Ureter (tissue), 1 donor: ENCODE results near the gene NGEF. TPM values are rescaled to one million over a fixed set of nuclear protein-coding genes. Genes with fewer than 3 reads are reported as not detected.

Experiments
- DNase-seq: peaks from one replicate; pipeline ENCODE4 v3.0.0-alpha.2; 2020; ENCODE audit warnings: low spot score
- total RNA-seq: library from RNA; stranded (reverse); gene quantifications from one replicate; pipeline ENCODE4 v1.2.4, GENCODE V29; 2023
- donor health status: DM: yes; HTN: yes; CAD: no.

Gene NGEF
- total RNA-seq, 1 donor from 2014 or later = 8.1 TPM

DNA sequence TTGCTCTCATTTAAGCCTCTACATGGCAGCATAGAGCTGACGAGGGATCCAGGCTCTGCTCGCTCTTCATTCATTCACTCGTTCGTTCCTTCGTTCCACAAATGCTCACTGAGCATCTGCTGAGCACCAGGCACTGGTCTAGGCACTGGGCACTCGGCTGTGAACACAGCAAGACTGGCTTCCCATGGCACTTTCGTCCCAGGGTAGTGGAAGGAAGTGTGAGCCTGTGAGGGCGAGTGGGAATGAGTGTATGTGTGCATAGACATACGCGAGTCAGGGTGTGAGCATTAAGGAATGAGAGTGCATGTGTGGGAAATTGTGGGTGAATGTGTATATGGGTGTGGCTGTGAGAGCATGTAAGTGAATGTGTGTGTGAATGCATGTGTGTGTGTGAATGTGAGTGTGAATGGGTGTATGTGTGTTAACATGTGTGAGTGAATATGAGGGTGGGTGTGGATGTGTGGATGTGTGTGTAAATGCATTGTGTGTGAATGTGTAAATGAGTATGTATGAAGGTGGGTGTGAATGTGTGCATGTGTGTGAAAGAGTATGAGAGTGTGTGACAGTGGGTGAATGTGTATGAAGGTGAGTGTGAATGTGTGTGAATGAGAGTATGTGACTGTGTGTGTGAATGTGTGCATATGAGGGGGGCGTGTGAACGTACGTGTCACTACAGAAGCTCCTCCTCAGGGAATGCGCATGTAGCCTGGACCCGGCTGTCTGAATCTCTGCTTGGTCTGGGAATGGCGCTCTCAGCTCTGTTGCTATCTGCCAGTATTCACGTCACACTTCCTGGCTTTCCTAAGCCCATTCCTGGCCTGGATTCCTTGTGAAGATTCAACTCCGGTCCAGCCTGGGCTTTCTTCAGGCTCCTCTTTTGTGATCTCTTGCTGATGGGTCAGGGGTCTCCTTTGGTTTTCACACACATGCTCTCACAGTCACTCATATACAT, 114.2 kb downstream of the NGEF start:
- no peak for DNase-seq

DNA sequence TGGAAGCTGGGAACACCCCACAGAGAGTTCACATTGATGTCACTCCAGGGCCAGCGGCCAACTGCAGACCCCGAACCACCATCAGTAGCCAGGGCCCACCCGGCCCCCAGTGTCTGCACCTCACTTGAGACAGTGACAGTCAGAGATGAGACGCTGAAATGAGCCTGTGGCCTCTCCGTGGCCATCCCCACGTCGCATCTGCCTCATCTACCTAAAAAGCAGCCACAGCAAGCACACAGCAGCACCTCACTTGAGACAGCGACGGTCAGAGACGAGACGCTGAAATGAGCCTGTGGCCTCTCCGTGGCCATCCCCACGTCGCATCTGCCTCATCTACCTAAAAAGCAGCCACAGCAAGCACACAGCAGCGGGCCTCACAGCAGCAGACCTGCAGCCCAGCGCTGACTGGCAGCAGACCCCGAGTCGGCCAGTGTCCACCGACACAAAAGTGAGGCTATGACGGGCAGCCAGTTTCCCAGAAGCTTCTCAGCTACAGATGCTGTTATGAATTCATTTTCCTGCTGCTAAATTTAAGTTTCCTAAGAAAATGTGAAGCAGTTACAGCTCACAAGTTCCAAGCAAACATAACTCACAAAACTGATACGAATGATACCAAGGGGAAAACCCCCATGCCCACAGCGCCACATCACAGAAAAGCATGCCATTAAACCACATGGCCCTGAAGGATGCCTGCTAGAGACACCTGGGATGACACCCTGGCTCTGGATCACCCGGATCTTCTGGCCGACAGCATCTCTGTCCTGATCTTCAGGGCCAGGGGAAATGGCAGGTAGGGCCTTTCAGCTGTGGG, 115.3 kb downstream of the NGEF start:
- DNase-seq = no peak

DNA sequence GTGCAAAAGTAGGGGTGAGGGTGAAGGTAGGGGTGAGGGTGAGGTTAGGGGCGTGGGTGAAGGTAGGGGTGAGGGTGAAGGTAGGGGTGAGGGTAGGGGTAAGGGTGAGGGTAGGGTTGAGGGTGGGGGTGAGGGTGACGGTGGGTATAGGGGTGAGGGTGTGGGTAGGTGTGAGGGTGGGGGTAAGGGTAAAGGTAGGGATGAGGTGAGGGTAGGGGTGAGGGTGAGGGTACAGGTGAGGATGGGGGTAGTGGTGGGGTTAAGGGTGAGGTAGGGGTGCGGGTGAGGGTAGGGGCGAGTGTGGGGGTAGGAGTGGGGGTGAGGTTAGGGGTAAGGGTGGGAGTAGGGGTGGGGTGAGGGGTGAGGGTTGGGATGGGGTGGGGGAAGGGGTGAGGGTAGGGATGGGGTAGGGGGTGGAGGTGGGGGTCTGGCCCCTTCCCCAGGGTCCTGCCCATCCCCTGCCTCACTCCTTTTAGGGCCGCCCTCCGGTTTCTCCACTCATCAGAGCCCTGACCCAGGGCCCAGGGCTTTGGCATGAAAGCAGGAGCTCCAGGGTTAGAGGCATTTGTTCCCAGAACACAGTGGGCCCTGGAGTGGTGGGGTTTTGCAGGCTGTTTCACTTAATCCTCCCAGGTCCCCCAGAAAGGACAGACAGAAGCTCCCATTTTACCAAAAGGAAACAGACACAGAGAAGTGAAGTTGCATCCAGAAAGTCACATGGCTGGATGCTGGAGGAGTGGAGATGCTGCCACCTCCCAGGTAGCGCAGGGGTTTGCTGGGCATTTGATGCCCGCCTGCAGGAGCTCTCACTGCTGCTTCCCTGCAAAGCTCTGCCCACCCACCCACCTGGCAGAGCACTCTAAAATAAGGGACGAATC, 116.1 kb downstream of the NGEF start:
- peak; percentile 38 for DNase-seq

DNA sequence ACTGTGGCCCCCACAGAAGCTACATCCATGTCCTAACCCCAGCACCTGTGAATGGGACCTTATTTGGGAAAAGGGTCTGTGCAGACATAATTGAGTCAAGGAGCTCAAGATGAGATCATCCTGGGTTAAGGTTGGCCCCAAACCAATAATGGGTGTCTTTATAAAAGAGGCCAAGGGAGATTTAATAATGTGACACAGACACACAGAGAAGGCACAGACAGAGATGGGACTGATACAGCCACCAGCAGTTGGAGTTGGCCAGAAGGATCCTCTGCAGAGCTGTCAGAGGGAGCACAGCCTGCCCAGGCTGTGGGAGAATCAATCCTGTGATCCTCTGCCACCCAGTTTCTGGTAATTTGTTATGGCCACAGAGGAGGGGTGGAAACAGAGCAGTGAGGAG, 116.9 kb downstream of the NGEF start:
- no peak for DNase-seq

DNA sequence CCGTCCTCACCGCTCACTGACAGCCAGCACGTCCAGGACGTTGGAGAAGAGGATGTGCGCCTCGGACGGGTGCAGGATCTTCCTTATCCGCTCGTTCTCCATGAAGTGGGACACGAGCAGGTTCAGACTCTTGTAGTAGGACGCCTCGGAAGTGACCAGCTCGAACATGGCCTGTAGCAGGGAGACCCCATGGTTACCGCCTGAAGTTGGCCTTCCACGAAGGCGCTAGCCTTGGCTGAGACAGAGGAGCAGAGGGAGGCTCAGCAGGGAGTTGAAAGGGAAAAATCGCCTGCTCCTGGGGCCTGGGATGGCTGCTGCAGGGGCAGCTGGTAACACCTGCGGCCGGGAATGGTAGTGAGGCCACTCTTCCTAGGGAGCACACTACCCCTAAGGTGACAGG, 118.3 kb downstream of the NGEF start:
- no peak for DNase-seq

DNA sequence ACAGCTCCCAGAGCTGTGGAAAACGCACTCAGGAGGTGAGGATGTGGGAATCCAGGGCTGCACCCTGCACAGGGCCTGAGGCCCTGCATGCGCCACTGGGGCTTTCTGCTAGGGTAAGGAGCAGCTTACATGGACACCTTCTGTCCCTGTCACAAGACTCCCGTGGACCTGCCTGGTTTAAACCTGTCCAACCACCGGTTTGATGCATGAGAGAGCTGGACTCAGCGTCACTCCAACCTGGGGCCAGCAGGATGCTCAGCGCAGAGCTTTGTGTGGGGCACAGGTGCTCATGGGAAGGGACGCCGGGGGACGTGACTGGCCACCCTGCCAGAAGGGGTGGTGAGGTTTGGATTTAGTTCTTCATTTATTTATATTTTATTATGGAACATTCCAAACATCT, 118.8 kb downstream of the NGEF start:
- peak; percentile 36 for DNase-seq

DNA sequence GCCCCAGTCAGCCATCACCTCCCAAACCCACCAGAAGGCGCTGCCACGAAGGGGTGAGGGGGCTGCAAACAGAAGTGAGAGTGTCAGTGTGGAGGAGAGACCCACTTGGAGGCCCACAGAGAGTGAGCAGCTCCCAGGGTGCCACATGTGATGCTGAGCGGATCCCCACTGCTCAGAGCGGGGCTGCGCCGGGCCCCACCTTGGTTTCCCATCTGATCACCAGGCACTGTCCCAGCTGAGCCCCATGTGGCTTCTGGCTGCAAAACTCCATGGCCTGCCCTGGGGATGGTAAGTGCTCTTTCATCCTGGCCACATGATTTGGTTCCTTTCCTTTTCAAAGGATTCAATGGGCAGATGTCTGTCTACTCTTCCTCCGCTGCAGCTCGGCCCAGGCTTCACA, 119.2 kb downstream of the NGEF start:
- no peak for DNase-seq

DNA sequence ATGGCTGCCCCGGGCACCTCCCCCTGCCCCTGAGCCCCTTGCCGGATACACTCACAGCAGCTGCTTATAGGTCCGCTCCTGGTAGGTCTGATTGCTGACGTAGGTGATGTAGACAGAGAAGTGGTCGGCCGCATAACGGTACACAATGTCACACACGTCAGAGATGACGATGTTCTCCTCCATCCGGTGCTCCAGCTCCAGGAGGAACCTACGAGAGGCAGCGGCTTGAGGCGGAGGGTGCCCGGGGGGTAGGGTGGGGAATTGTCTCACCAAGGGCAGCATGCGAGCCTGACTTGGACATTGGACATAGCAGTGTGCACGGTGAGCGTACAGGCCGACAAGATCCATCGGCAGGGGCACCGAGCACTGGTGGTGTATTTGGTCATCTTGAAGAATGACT, 120.2 kb downstream of the NGEF start:
- no peak for DNase-seq

DNA sequence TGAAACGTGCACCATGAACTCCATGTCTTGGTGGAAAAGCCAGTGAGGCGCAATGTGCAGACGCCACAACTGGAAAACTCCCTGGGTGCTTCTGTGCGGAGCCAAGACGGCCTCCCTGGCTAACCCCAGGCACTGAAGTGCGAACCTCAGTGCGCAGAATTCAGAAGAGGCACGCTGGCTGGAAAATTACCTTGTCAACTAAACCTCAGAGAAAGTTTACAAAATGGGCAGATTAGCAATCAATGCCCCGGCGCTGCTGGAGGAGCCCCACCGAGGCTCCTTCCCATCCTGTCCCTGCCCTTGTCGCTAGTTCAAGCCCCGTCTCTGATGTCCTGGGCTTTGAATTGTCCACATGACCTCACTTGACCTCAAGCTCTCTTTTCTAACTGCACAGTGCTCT, 120.8 kb downstream of the NGEF start:
- DNase-seq = no peak

DNA sequence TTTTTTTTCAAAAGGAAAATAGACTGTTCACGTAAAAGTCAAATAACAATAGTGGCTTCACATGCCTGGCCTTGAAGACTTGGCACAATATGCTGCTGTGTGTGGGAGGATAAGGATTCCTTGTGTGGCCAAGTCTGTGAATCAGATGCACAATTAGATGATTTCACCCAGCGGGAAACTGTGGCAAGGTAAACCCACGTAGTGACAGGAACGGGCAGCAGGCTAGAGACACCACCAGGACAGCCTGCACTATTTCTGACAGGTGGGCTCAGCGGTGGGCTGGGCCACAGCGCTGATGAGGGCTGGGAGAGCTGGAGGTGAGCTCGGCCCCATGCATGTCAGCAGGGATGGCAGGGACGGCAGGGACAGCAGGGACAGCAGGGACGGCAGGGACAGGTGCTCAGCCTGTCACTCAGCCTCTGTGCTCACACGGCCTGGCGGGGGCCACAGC, 121.4 kb downstream of the NGEF start:
- no peak for DNase-seq

DNA sequence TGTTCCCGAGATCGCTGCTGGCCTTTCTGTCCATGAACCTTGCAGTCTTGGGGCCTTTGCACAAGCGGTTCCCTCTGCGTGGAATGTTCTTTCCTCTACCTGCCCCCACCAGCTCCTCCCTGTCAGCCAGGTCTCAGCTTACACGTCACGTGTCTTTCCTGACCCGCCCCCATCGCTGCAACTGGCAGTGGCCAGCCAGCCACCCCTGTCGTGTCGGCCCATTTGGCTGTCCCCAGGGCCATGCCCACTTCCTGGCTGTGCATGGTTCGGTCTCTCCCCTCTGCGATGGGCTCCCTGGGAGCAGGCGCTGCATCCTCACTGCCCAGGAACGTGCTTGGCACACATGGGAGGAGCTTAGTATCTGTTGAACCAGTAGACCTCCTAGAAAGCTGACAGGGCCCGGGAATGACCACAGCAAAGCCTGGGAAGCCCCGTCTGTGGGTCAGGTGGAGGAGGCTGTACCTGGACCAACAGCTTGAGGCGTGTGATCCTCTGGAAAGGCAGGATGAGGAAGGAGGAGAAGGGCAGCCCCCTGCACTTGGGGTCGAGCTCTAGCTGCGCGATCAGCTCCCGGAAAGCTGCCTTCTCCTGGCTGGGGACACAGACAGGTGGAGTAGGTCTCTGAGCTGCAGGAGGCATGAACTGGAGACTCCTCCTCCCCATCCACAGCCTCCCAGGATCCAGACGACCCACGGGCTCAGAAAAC, 122.0 kb downstream of the NGEF start:
- peak; percentile 77 for DNase-seq

DNA sequence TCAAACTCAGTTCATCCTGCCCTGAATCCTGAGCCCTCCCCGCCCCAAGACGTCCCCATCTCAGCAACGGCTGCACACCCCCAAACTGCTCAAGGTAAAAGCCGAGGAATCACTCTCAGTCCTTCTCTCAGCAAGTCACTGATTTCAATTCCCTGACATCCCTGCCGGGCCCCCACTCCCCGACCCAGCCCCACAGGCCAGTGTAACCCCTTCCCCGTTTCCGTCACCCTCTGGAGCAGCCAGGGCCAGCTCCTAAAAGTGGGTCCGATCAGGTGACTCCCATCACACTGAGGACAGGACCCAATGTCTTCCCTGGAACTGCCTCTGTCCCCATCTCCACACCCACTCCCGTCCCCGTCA, 122.5 kb downstream of the NGEF start:
- DNase-seq = peak; percentile 37

DNA sequence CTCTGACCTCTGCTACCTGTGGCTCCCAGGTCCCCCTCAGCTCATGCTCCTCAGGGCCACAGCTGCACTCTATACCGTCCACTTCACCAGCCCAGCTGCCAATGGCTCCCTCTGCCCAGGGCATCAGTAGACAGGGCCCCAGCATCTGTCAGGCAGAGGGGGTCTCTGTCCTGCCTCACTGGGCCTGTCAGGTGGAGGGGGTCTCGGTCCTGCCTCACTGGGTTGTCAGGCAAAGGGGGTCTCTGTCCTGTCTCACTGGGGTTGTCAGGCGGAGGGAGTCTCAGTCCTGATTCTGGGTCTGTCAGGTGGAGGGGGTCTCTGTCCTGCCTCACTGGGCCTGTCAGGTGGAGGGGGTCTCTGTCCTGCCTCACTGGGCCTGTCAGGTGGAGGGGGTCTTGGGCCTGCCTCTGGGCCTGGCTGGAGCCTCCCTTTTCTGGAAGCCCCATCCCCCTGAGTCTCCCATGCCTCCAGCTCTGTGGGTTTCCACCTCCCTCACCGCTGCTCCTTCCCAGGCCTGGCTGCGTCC, 123.1 kb downstream of the NGEF start:
- DNase-seq = peak; percentile 40

DNA sequence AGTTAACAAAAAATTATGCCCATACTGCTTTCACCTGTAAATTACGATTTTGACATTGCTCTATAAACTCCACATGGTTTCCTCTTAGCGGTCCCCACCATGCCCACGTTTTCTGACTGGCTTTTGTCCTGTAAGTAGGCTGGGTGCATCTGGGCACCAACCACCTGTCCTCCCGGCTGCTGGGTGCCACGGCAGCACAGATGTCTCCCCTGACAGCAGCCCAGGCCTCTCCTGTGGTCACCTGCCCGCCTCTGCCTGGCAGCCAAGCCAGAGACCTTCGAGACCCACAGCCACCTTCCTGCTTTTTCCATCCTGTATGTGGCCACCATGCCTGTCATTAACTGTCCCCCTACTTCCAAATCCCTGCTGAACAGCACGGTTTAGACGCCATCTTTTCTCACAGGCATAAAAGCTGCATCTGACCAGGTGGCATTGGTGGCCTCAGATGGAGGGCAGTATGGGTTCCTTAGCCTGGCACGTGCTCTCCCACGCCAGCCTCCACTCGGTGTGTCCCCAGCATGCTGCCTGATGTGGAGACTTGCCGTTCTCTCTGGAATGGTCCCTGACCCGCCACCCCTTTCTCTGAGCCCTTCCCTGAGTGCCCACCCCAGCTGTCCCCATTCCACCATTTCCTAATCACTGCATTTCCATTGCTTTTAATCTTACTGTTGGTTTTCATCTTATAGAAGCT, 124.1 kb downstream of the NGEF start:
- DNase-seq = no peak

DNA sequence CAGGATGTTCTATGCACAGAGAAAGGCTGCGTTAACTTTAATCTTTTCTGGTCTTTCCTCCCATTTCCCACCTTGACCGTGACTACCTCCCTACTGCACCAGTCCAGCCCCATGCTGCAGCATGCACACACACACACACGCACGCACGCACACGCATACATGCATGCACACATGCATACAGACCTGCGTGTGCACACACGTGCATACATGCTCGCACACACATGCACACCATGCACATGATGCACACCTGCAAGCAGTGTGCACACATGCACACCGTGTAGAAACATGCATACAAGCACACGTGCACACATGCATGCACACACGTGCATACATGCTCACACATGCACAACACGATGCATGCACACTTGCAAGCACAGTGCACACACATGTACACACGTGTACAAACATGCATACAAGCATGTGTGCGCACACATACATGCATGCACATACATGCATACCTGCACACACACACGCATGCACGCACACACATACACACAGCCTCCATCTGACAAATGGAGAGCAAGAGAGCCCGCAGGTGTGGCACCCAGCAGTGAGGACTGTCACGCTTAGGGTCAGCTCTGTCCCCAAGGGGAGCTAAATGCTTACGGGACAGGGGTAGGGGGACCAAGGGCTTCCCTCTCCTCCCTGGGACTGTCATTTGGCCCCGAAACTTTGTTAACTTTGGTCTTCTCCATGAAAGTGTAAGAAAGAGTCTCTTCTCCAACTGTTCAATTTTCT, 124.8 kb downstream of the NGEF start:
- no peak for DNase-seq

DNA sequence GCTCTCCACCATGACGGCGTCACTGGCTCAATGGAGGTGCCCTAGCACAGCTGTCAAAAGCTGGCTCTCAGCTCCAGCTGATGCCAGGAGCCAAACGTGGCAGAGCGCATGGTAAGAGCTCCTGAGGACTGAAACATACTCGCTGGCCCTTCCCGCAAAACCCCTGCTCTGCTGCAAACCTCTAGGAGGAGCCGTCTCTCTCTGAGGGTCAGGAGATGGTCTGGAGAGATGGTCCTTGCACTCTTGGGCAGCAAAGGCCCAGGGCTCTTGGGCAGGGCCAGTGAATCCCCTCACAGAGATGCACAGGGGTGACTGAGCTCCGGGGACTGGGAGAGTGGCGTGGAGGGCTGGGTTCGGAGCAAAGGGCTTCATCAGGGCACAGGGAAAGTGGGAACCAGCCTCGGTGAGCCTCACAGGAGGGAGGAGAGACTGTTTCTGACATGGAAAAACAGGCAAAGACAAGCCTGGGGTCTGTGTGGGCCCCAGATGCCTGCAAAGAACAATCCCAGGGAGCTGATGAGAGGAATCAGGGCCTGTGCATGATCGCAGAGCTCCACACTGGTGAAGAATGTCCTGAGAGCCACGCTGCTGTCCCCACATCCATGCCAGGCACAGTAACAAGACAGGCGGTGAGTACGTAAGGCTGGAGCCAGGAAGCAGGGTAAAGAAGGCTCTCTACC, 125.7 kb downstream of the NGEF start:
- peak; percentile 36 for DNase-seq

DNA sequence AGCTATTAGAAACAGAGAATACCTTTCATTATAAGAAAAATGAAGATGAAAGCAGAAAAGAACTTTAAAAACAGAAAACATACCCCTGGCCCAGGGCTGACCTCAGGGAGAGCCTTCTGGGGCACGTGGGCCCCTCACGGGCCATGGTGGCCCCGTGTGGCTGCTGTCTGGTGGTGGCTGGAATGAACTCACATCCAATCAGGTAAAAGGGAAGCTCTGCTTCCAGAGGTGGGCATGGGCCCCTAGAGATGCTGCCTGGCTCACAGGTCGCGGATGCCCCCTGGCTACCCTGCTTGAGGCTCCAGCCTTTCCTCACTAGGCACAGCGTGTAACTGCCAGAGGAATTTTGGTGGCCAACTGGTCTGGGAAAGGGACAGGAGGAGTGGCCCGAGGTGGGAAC, 126.4 kb downstream of the NGEF start:
- DNase-seq = peak; percentile 37

DNA sequence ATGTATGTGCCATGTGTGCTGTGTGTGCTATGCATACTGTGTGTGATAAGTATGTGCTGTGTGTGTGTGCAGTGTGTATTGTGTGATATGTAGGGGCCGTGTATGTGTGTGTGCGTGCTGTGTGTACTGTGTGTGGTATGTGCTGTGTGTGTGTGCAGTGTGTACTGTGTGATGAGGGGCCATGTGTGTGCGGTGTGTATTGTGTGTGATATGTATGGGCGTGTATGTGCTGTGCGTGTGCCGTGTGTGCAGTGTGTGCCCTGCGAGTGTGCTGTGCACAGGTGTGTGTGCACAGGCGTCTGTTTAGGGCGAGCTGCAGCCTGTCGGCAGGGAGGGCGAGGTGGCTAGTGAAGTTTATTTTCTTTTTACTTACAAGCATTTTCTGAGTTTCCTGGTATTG, 126.9 kb downstream of the NGEF start:
- DNase-seq = peak; percentile 39
